ENCODE measurements around the gene NTN4.
"Not testable (repeated sequence)": the region's sequence is repeated elsewhere in the genome, so short reads cannot be mapped to it uniquely, and the experiment has no call there.

The NTN4 gene

DNA sequence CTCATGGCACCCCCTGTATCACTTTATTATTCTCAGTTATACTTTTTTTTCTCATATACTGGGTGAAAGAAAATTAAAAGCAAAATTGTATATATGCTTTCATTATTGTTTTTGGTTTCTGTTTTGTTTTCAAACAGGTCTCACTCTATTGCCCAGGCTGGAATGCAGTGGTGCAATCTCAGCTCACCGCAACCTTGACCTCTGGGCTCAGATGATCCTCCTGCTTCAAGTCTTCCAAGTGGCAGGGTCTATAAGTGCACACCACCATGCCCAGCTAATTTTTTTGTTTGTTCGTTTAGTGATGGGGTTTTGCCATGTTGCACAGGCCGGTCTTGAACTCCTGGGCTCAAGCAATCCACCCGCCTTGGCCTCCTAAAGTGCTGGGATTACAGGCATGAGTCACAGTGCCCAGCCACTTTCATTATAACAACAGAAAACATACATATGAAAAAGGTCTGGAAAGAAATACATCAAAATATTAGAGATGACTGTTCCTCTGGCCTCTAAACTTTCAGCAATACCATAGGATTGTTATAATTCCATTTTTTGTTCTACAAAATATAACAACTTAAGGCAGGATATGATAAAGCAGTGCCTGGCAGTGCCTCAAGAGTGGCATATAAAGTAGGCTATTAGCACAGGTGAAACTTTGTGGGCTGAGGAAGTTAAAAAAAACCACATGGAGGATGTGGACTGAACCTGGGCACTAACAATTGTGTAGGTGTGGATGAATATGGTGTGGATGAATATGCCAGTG, 5.8 kb upstream of the NTN4 start:
- no peak for DNase-seq

GRCh38 chr12:95790917-95791849, 619 bp upstream of the NTN4 start:
- peak; percentile 47 for DNase-seq

DNA sequence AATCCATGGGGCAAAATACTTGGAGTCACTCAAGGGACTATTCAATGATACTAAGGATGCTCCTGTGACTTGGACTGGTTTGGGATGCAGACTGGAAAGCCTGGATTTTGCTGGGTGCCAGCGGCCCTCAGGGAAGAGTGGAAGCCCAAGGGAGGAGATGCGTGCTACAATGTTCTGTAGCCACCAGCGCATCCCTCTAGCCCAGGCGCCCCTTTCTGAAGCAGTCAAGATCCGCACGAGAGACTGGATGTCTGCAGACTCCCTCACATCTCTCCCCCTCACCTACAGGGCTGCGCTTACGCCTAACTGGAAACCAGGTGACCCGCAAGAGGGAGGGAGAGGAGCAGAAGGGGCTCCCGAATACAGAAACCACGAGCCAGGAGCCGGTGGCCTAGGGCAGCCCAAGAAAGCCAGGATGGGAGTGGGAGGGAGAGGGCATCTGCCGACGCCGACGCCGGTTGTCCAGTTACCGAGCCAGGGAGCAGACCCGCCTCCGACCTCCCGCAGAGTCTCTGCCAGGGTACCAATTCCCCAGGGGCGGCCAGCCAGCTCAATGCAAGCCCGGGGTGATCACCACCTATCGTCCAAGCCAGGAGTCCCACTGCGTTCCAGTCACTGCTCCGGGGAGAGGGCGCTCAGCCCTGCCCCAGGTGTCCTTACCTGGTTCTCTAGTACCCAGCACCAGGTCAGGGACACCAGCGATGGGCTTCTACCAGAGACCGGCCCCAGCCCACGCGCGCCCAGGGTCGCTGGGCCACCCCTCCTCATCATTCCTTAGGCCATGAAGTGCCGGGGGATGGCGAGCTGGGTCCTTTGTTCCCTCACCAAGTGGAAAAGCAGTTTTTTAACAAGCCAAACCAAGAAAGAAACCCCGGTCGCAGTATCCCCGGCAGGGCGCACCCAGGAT, 1.2 kb downstream of the NTN4 start:
- peak; percentile 47 for DNase-seq

GRCh38 chr12:95788637-95789036, 1.9 kb downstream of the NTN4 start:
- DNase-seq = no peak

DNA sequence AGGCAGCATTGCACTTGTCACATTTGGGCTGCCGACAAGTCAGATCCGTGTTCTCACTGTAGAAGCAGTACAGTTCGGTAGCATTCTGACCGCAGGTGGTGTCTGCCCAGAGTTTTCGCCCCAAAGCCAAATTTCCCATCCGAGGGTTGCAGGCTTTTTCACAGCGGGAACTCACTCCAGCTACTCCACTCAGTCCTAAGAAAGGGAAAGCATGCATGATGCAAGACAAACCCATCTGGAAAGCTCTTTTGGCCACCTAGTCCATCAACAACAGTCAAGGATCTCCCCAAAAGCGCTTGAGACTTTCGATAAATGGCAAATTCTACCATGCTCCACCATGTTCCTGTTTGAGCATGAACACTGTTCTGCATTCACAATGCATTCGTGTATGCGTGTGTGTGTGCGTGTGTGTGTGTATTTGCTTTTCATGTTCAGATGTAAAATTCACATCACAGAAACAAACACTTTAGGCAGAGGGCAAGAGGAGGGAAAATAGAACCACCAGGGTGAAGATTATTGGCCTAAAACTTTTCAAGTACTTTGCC, 3.2 kb downstream of the NTN4 start:
- DNase-seq = no peak

- DNase-seq = no peak
Measured at GRCh38 chr12:95784915-95785314, 5.6 kb downstream of the NTN4 start.

GRCh38 chr12:95784286-95784685, 6.3 kb downstream of the NTN4 start:
- DNase-seq = no peak

- DNase-seq = not testable (repeated sequence)
Measured at GRCh38 chr12:95775466-95775865, 15.1 kb downstream of the NTN4 start.

- no peak for DNase-seq
Measured at GRCh38 chr12:95774311-95775045, 16.1 kb downstream of the NTN4 start.

GRCh38 chr12:95773320-95773719, 17.2 kb downstream of the NTN4 start:
- DNase-seq = no peak

GRCh38 chr12:95767703-95768102, 22.9 kb downstream of the NTN4 start:
- DNase-seq = no peak

DNA sequence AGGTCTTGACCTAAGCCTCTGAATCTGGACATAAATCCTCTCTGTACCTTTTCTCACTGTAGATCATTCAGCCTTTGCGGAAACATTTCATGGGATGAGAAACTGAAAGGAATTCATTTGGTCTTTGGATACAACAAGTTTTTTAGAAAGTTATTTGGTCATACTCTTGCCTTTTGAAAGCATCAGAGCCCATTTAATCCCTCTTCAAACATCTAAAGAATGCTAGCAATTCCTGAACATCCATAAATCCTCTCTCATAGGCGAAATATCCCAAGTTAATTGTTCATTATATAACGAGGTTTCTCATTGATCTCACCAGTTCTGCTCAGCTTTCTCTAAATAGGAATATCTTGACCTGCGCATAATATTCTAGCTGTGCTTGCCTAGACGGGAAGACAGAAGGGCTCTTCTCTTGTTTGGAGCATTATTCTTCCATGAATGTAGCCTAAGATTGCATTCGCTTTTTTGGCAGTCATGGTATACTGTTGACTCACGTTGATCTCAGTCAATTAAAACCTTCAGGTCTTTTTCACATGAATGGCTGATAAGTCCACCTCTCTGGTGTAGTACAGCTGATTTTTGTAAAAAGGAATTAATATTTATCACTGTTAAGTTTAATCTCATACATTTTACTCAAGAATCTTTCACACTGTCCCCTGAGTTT, 24.1 kb downstream of the NTN4 start:
- DNase-seq = no peak

DNA sequence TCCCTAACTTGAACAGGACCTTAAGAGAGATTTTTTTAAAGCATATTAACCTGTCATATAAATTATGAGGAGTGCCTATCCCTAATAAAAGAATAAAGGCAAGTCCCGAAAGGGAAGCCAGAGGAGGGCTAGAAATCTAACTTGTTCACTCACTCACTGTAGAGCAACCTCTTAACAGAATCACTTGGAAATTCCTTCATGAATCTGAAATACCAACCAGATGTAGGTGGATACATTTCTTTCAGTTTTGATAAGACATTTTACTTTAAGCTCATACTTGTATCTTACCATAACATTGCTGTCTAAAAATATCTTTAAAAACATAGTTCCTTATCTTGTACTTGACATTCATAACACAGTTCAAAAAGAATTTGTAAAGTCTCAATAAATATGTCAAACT, 25.7 kb downstream of the NTN4 start:
- no peak for DNase-seq

- no peak for DNase-seq
Measured at GRCh38 chr12:95763809-95764253, 26.7 kb downstream of the NTN4 start.

- DNase-seq = no peak
Measured at GRCh38 chr12:95762123-95762785, 28.3 kb downstream of the NTN4 start.

GRCh38 chr12:95760371-95760770, 30.2 kb downstream of the NTN4 start:
- no peak for DNase-seq

DNA sequence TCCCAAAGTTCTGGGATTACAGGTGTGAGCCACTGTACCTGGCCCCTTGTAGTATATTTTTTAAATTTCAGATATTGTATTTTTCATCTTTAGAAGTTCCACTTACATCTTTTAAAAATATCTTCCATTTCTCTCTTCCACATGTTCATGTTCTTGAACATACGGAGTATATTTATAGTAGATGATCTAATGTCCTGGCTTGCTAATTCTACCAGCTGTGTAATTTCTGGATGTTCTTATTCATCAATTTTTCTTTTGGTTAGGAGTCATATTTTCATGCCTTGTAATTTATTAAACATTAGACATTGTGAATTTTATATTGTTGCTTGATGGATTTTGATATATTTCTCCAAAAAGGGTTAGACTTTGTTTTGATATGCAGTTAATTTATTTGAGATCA, 30.8 kb downstream of the NTN4 start:
- no peak for DNase-seq

- no peak for DNase-seq
Measured at GRCh38 chr12:95759039-95759438, 31.5 kb downstream of the NTN4 start.

DNA sequence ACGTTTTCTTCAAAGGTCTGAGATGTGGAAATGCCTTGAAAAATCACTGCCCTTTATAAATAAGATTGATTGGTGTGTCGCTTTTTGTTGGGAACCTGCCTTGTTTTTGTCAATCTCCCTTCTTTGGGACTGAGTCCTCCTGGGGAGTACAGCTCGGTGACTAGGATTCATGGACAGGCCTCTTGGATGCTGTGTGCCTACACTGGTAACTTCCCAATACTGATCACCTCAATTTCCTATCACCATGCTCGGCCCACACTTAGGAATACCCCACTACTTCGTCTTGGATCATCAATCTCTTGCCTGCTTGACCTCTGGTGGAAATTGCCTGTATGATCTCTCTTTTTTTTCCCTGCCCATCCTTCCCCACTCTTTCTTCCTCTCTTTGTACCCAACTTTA, 34.2 kb downstream of the NTN4 start:
- DNase-seq = no peak

GRCh38 chr12:95755261-95755865, 35.2 kb downstream of the NTN4 start:
- DNase-seq = no peak
